Measurements from ENCODE around the gene CARS2.
A peak's percentile ranks its signal among the peaks of the same experiment; 100 is the strongest.

- TF ChIP-seq CTCF (IDR thresholded peaks at IDR 0.05; ENCODE audit: low read depth, low read length) (no peak), POLR2A (IDR thresholded peaks at IDR 0.05; ENCODE audit: extremely low read depth, insufficient read length) (peak; percentile 68)
Measured at GRCh38 chr13:110615322-110616102, 90.4 kb downstream of the CARS2 start, which contains the start of gene NAXD.
